Measurements from ENCODE around the gene LRBA.
"Not testable (repeated sequence)": the region's sequence is repeated elsewhere in the genome, so short reads cannot be mapped to it uniquely, and the experiment has no call there.

LRBA gene

GRCh38 chr4:150789864-150790263, 225.2 kb downstream of the LRBA start:
- DNase-seq, result no peak

DNA sequence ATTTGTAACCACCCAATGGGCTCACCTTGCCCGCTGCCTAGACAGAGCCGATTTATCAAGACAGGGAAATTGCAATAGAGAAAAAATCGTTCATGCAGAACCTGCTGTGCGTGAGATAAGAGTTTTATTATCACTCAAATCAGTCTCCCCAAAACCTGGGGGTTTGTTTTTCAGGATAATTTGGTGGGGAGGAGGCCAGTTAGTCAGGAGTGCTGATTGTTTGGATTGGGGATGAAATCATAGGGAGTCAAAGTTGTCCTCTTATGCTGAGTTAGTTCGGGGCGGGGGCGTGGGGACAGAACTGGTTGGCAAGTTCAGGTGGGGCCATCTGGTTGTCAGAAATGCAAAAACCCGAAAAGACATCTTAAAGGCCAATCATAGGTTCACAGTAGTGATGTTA, 230.1 kb downstream of the LRBA start:
- no peak for DNase-seq

DNA sequence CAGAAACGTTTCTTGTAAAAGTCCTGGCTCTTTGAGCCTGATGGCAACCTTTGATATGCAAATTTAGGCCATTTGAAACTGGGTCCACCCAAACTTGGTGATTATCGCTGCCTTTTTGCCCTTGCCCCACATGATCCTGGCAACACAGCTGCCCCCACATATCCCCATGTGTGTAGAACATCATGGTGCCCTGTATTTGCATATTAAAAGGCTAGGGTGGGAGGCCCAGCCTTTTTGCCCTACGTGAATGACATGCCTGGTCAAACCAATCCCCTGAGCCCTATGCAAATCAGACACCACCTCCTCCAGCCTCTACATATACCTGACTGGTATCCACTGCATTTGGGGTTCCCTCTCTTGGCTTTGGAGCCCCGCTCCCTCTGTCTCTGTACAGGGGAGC, 230.8 kb downstream of the LRBA start:
- no peak for DNase-seq

DNA sequence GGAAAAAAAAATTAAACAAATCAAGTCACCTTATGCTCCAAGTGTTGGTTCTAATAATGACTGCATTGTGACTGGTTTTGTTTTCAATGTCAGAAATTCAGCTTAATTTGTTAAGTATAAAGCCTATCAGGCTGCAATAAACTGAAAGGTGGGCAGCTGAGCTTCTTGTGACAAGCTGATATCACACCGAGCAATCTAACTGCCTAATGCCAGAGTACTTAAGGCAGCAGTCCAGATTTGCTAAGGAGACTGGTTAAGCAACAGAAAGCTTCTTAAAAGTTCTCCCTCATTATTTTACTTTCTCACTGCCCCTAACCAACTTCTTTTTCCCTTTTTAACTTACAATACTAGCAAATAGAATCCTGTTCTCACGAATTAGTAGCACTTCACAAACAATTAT, 232.2 kb downstream of the LRBA start:
- DNase-seq, result no peak

DNA sequence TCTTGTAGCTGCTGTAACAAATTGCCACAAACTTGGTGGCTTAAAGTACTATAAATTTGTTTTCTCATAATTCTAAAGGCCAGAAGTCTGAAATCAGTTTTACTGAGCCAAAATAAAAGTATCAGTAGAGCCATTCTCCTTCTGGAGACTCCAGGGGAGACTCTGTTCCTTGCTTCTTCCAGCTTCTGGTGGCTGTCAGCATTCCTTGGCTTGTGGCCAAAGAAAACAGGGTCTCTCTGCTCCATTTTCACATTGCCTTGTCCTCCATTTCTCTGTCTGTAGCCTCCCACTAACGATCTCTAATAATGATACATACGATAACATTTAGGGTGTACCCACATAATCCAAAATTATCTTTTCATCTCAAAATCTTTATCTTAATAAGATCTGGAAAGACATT, 232.8 kb downstream of the LRBA start:
- no peak for DNase-seq

DNA sequence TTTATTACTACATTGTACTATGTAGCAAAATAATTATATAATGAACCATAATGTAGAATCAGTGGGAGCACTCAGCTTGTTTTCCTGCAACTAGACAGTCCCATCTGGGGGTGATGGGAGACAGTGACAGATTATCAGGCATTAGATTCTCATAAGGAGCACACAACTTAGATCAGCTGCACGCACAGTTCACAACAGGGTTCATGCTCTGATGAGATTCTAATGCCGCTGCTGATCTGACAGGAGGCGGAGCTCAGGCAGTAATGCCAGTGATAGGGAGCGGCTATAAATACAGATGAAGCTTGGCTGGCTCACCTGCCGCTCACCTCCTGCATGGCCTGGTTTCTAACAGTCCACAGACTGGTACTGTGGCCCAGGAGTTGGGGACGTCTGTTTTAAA, 233.9 kb downstream of the LRBA start:
- DNase-seq, result no peak

GRCh38 chr4:150779707-150780106, 235.4 kb downstream of the LRBA start:
- DNase-seq, result no peak

GRCh38 chr4:150773729-150774449, 241.2 kb downstream of the LRBA start:
- DNase-seq, result no peak

GRCh38 chr4:150773032-150773431, 242.1 kb downstream of the LRBA start:
- DNase-seq, result no peak

DNA sequence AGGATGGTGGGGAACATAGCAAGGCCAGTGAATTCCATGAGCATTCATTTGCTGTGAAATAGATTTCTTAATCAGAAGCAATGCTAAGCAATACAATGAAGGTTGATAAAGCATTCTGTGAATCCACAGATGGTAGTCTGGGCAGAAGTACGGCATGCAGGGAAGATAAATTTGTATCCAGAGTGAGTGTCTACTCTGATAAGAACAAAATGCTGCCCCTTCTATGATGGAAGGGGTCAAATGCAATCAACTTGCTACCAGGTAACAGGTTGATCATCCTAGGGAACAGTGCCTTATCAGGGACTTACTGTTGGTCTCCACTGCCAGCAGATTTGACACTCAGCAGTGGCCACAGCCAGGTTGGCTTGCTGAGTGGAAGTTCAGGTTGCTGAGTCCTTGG, 243.7 kb downstream of the LRBA start:
- no peak for DNase-seq

DNA sequence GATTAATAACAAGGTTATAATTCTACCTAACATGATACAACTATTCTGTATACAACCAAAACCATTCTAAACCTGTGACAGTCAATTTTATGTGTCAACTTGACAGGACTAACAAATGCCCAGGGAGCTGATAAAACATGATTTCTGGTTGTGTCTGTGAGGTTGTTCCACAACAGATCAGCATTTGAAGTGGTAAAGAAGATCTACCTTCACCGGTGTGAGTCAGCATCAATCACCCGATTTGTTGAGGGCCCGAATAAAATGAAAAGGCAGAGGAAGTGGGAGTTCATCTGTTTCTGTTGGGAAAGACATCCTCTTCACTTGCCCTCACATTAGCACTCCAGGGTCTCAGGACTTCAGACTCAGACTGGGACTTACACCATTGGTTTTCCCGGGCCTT, 245.2 kb downstream of the LRBA start:
- no peak for DNase-seq

GRCh38 chr4:150769248-150769647, 245.8 kb downstream of the LRBA start:
- no peak for DNase-seq

- DNase-seq, result no peak
Measured at GRCh38 chr4:150768497-150768896, 246.6 kb downstream of the LRBA start.

GRCh38 chr4:150765216-150765615, 249.9 kb downstream of the LRBA start:
- no peak for DNase-seq

GRCh38 chr4:150751648-150752047, 263.4 kb downstream of the LRBA start:
- no peak for DNase-seq

DNA sequence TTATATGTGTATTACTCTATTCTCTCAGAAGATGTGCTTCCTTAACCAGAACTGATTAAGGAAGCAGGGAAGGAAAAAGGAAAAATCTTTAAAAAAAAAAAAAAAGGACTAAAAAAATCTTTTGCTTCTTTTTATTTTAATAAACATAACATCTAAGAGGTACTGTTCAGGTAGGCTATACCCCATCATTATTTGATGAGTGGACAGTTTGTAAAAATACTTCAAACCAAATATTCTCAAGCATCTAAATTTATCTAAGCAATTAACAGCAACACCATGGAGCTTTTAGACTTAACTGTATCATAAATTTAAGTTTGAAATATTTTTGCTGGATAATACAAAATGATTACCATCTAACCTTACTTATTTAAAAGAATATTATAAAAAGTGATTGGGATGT, 264.3 kb downstream of the LRBA start:
- DNase-seq, result no peak

DNA sequence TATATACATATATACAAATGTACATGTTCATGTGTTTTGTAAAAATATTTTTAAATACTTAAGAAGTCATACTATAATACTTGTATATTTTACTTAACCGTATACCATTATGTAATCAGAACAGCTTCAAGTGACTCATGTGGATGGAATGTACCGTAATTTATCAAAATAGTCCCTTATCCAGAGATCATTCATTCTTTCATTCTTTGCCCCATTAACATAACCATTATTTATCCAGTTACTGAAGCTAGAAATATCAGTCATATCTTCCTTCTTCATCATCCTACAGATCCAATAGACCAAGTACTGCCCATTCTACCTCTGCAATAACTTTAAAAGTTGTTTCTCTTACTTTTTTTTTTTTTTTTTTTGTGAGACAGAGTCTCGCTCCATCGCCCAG, 268.9 kb downstream of the LRBA start:
- no peak for DNase-seq

GRCh38 chr4:150744570-150744969, 270.5 kb downstream of the LRBA start:
- DNase-seq, result no peak

- no peak for DNase-seq
Measured at GRCh38 chr4:150743564-150744342, 271.3 kb downstream of the LRBA start.

DNA sequence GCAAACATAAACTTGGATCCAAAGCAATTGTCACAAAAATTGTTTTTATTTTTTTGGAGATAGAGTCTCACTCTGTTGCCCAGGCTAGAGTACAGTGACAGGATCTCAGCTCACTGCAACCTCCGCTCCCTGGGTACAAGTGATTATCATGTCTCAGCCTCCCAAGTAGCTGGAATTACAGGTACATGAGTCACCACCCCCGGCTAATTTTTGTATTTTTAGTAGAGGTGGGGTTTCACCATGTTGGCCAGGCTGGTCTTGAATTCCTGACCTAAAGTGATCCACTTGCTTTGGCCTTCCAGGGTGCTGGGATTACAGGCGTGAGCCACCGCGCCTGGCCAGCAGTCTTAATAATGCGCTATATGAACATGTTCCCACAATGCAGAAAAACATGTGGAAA, 272.2 kb downstream of the LRBA start:
- DNase-seq, result not testable (repeated sequence)

- DNase-seq, result no peak
Measured at GRCh38 chr4:150739591-150739990, 275.5 kb downstream of the LRBA start.

- no peak for DNase-seq
Measured at GRCh38 chr4:150725957-150726523, 289.0 kb downstream of the LRBA start.

- no peak for DNase-seq
Measured at GRCh38 chr4:150723727-150724411, 291.2 kb downstream of the LRBA start.

DNA sequence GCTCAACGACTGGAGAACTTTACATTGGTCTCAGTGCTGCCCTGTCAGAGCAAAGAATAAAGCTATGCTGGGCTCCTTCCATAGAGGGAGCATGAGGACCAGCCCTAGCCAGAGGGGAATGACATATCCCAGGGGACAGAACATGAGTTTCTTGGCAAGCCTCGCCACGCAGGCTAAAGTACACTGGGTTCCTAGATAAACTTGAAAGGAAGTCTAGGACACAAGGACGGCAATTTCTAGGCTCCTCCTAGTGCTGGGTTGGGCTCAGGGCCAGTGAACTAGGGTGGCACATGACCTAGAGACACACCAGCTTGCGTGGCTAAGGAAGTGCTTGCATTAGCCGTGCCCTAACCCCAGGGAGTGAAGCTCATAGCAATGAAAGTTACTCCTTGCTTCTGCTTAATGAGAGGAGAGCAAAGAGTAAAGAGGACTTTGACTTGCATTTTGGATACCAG, 292.1 kb downstream of the LRBA start:
- DNase-seq, result no peak

Measured in NCI-H524 (cell line).